Hematopoietic multipotent progenitor cell treated with erythropoietin and hydrocortisone succinate and interleukin-3 and kit ligand, for 17 days (in vitro differentiated cells): ENCODE measurements around the gene SYTL3.

Experiments used
- DNase-seq: peaks from one replicate; pipeline ENCODE4 v3.0.0-alpha.2; 2015; ENCODE audit warnings: low spot score

Gene SYTL3

DNA sequence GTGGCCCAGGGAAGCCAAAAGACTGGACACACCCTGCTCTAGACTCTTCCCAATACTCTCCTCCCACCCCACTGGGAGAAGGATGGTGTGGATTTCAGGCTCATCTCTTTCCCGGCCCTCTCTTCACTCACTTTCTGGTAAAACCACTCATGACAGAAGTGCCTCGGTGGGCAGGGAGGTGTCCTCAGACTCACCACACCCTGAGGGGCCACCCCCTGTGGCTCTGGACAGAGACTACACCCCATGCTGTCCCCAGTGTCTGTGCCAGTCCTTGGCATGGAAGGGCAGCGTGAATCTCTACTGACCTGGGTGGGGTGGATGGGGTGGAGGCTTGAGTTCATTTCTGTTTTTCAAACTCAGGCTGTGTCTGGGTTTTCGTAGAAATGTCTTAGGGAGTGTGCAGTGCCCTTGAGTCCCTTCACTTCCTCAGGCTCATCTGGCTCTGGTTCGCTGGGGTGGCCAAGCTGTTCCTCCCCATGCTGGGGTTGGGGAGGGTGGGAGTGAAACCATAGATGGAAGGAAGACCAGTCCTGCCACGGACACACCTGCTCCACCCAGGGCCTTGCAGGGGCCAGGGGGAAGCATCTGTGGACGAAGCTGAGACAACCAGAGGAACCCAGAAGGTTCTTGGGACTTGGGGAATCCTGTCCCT, 110.2 kb downstream of the SYTL3 start:
- DNase-seq: no peak

DNA sequence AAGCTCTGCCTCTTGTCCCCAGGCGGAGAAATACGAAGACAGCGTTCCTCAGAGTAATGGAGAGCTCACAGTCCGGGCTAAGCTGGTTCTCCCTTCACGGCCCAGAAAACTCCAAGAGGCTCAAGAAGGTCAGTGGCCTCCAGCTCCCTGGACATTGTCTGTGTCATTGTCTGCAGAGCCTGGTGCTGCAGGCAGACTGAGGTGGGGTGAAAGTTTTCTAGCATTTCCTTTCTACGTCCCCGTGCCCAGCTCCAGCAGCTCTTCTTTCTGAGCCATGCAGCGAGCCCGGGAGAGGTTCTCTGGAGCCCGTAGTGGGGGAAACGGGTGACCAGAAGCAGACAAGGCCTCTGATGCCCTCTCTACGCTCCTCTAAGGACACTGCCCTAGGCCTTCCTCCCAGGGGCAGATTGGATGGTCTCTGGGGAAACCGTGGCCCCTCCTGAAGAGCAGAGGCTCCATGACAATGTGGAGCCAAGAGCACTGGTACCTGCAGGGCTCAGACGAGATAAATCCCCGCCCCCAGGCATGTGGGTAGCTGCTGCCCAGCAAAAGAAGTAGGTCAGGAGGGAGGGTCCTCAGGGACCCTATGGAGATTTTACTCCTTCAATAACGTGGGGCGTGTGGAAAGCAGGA, 110.9 kb downstream of the SYTL3 start:
- DNase-seq: no peak

DNA sequence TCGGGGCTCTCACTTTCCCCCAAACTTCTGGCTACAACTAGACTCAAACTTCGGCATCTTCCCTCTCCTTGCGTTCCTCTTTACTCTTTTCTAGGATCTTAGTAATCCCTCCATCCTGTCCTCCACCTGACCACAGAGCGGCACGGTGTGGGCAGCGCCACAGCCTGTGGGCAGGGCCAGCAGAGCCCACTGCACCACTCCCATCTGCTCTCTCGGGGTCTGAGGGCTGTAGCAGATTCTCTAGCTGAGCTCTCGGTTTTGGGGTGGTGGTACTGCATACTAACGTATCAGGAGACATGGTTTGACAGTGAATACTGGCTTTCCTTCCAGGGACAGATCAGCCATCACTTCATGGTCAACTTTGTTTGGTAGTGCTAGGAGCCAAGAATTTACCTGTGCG, 111.9 kb downstream of the SYTL3 start:
- DNase-seq: no peak

DNA sequence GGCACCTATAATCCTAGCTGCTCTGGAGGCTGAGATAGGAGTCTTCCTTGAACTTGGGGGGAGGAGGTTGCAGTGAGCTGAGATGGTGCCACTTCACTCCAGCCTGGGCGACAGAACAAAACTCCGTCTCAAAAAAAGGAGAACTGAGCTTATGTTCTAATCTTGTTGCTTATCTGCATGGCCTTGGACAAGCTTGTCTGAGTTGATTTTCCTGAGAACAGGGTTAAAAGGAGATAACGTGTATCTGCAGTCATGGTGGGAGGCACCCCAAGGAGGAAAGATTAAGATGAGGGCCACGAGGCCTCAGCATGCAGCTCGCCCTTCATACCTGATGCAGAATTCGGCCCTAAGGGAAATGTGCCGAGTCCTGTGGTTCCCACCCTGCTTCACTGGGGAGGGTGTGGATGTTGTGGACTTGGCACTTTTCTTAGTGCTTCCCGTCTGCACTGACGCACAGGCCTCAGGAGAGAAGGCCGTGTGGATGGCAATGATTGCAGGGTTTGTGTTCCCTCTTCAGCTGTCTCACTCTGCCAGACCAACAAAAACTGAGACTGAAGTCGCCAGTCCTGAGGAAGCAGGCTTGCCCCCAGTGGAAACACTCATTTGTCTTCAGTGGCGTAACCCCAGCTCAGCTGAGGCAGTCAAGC, 113.1 kb downstream of the SYTL3 start:
- DNase-seq: no peak

DNA sequence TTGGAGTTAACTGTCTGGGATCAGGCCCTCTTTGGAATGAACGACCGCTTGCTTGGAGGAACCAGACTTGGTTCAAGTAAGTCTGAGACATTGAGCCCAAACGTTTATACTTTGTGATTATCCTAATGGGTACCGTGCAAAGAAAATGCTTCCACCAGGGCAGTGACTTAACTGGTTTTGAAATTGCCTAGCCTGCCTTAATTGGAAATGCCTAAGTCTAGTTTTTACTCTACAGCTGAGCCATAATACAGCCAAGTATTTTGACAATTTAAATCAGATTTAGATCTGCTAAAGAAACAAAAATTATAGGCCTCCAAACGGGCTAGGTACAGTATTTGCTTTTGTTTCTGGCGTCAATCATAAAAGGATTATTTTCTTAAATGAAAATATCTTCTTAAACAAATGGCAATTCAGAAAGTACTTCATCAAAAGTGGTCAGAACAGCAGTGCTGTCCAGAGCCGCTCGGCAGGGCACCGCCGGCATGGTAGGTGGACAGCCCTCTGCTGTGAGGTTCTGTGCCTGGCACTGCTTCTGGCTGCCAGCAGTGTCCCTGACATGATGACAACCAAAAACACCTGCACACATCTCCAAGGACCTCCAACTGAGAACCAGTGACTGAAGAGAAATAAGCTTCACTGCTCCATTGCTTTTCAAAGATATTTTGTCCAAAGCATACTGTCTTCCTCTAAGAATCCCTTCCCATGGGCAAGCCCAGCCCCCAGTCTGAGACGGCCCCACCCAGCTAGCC, 113.8 kb downstream of the SYTL3 start:
- DNase-seq: no peak

DNA sequence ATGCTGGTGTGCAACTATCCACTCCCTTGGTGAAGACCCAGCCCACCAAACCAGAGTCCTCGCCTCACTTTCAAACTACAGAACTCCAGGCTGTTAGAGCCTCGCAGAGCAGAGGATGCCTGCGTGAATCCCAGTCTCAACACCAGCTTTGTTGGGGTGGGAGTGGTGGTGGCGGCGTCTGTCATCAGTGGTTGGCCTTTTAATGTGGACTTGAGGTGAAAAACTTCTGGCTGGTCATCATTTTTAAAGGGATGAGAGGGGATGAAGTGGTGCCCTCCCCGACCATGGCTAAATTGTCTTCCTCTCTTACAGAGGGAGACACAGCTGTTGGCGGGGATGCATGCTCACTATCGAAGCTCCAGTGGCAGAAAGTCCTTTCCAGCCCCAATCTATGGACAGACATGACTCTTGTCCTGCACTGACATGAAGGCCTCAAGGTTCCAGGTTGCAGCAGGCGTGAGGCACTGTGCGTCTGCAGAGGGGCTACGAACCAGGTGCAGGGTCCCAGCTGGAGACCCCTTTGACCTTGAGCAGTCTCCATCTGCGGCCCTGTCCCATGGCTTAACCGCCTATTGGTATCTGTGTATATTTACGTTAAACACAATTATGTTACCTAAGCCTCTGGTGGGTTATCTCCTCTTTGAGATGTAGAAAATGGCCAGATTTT, 114.5 kb downstream of the SYTL3 start:
- no peak for DNase-seq

DNA sequence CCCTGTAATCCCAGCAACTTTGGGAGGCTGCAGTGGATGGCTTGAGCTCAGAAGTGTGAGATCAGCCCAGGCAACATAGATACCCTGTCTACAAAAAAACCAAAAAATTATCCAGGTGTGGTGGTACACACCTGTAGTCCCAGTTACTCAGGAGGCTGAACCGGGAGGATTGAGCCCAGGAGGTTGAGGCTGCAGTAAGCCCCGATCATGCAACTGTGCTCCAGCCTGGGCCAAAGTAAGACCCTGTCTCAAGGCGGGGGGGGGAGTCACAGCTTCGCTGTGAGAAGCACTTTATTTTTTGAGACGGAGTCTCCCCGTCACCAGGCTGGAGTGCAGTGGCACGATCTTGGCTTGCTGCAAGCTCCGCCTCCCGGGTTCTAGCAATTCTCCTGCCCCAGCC, 115.1 kb downstream of the SYTL3 start:
- DNase-seq: no peak

DNA sequence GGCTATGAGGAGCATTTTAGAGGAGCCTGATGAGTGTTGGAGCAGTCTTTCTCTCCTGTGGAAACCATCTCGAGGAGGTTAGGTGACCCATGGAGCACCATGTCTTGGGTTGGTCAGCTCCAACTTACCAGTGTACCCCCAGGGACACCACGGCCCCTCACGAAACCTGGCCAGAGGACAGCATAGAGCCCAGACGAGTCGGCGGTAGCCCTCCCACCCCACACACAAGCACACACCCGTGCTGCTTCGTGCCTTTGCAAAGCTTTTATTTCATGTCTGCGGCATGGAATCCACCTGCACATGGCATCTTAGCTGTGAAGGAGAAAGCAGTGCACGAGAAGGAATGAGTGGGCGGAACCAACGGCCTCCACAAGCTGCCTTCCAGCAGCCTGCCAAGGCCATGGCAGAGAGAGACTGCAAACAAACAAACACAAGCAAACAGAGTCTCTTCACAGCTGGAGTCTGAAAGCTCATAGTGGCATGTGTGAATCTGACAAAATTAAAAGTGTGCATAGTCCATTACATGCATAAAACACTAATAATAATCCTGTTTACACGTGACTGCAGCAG, 115.7 kb downstream of the SYTL3 start:
- no peak for DNase-seq

DNA sequence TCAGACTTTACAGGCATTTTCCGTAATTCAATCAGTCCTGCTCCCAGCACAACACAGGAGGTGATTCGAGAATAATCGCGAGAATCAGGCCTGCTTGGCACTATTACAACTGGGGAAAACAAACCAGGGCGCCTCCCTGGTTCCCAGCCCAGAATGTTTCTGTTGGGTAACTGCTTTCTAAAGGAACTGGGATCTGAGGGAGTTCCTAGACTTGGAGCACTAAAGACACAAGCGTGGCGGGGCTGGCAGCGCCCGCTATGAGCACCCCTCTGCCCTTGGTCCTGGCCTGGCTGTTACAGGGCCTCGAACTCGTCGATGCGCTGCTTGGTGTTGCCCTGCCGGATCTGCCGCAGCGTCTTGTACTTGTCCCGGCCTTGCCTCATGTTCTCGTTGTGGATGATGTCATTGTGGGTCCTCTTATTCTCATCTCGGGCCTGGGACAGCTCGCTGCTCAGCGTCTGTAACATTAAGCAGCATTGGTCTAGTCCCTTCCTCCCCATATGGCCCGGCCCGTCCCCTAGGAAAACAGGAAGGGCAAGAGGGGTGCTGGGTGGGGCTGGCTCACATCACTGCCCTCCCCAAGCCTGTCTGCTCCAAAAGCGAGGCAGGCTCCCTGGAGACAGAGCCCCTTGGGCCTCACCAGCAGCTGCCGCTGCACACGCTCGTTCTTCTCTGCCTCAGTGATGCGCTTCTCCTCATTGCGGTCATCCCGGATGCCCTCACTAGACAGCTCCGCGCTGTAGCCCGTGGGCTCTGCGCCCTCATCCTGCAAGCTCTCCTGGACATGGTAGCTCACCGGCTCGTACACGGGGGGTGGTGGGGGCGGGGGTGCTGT, 117.0 kb downstream of the SYTL3 start:
- no peak for DNase-seq

DNA sequence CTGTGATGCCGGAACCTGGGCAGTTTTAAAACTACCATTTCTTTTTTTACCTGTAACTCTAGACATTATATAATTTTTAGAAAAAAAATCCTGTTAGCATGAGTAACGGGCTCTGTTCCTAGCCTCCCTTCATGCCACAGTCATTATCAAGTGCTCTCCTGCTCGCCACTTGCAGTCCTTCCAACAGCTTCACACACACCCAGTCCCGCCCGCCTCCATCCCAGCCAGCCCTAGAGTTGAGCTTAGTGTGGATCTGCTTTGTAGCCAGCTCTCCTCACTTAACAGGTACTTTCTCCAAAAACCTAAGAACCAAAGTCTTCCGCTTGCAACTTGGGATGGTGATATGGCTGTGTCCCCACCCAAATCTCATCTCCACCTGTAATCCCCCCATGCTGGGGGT, 117.9 kb downstream of the SYTL3 start:
- no peak for DNase-seq

DNA sequence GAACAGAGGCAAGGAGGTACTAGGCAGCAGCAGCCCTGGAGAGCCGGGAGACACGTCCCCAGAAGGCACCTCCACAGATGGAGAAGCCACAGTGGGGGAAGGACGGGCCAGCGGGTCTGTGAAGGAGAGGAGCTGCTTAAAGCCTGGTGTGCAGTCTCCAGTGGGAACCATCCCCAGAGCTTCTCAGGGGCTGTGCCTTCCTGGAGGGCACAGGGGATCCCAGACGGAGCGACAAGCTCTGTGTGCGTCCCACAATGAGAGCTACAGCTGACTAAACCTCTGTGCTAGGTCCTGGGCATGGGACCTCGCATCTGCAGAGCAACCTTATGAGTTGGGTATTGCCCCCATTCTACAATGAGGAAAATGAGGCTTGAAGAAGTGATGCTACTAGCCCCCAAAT, 118.6 kb downstream of the SYTL3 start:
- no peak for DNase-seq

DNA sequence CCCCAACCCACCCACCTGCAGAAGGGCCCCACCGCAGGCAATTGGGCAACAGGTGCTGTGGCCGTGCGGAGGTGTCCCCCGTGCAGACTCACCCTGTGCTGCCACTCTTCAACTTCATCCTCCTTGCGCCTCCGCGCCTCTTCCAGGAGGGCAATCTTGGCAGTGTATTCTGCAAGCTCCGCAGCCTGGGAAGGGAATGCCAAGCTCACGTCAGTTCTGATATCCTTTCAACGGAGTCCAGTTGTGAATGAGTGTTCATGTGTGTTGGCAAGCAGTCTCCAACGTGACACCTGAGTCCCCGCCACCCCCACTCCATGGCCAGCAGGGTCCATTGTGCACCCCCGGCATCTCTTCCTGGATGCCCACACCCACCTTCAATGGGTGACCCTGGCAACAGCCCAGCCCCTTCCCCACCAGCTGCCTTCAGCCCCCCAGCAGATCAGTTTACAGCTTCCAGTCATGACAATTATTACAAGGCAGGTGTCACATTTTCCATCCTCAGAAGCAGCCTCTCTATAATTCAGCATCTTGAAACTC, 119.4 kb downstream of the SYTL3 start:
- no peak for DNase-seq

DNA sequence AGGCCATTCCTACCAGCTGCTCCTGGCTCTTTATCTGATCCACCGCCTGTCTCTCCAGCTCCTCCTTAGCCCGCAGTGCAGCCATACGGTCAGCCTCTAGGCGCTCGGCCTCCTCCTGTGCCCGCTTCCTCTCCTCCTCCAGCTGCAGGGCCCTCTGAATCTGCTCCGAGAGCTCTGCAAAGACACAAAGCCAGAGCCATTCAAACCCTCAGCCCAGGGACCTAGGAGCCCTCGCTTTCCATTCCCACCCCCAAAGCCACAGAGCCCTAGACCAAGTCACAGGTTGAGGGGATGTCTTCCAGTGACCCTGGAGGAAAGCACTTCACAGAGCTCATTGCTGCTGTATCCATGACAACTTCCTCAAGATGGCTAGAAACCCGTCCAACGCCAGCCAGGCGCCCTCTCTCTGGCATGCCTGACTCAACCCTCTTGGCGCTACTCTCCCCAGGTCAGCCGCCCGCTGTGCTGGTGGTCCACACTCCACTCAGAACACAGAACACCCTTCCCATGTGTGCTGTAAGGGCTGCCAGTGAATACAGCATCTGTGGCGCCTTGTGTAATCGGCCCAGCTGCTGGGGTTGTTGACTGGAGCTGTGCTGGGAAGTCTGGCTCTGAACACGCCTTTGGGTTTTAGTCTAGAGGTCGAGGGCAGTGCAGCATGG, 120.0 kb downstream of the SYTL3 start:
- no peak for DNase-seq

DNA sequence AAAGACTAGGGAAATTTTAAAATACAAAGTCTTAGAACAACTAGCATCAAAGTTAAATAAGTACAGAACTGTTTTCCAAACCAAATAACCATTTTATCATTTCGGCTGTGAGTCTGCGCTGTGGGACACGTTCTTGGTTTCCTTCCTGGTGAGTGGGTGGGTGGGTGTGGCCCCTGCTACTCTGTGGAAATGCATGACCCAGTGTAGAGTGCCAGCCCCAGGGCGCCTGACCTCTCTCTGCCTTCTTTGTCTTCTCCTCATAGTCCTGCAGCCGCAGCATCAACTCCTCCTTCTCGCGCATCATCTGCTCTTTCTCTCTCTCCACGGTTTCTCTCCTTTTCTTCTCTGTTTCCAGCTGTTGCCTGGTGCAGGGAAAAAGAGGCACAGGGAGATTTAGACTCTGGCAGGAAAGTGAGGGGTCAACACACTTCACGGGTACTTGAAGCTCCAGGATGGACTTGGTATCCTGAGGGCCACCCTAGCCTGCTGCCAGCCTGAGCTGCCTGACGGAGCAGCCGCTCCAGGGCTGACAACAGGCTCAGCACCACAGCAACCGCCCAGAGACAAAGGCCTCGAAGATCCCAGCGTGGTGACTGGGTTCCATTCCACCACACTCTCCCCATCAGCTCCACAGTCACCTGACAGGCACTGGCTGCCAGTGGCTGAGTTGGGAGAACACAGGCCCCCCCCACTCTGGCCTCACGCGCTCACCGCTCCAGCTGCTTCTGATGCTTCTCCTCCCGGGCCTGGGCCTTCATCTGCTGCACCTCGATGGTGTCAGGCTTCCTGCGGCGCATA, 120.9 kb downstream of the SYTL3 start:
- DNase-seq: no peak

DNA sequence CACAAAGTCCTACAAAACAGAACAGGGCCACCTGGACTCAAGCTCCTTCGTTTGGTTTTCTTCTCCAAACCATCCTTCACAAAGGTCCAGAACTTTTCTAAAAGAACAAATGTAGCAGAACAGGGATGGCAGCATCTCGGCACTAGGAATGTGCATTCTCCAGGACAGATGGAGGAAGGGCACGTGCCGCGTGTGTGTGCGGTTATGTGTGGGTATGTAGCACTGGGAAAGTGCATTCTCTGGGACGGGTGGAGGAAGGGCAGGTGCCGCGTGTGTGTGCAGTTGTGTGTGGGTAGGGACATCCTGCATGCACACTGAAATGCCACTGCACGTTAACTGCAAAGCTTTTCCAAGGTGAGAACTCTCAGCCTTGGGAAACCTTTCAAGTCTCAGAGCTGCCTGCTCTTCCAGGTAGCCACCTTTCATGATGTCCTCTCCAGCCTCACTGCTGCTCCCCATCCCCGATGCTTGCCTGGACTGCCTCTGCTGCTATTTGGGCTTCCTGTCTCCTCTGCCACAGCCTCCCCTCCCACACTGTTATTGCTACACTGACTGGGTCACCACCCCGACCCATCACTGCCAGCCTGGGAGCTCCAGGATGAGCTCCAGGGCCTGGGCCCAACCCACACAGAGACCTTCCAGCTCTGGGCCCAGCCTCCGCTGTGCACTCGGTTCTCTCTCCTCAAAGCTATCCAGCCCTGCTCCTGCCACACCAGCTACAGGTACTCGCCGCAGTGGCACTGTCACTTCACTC, 121.7 kb downstream of the SYTL3 start:
- no peak for DNase-seq

DNA sequence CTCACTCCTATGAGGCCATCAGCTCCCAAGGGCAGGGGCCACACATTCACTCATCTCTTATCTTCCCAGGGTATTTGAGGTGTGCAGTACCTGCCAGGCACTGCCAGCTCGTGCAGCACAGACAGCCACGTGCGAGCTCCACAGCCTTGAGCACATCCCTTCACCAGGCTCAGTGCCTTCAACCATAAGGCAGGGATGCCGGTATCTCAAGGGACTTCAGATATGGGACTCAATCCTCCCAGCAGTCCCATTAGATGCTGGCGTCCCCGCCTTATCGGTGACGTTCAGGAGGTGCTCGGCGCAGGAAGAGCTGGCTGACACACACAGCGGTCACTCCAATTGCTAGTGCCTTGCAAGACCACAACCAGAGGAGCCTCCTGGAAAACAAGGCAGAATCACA, 122.3 kb downstream of the SYTL3 start:
- no peak for DNase-seq

DNA sequence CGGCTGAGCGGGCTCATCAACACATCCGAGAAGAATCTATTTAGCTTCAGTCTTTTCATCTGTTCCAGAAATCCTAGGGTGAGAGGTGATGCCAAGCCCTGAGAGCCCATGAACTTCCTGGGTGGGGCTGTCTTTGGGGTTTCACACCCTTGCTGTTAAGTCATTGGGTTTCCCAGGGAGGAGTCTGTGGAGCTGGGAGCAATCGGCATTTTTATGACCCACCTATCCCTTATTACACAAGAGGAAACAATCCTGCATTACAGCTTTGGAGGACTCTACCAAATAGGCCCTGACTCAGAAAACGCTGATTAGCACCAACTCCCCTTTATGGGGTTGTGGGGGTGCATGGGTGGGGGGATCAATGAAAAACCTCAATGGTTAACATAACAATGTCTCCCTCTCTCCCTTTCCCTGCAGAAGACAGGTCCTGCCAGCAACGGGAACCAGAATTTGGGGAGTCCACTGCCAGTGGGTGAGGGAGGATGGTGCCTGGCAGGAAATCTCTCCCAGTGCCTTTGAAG, 123.1 kb downstream of the SYTL3 start:
- no peak for DNase-seq
